NCI-H2029 treated with DMSO at 0.1 percent for 48 hours (cell line): ENCODE data around the gene DECR2.
A peak's percentile ranks its signal among the peaks of the same experiment; 100 is the strongest.
"Not testable (repeated sequence)": the region's sequence is repeated elsewhere in the genome, so short reads cannot be mapped to it uniquely, and the experiment has no call there.

ENCODE experiments used
- DNase-seq: peaks from one replicate; lab custom pipeline; 2025; lab: John Stamatoyannopoulos, UW

DECR2 gene

GRCh38 chr16:401468-402348, at the start of gene DECR2:
TSS of gene DECR2 (plus strand) at chr16:401885. CDS start at chr16:401964, 79 bp downstream.
- peak; percentile 56 for DNase-seq

GRCh38 chr16:352547-353403, 48.9 kb upstream of the DECR2 start, which contains the start of gene AXIN1:
TSS of gene AXIN1 (minus strand) at chr16:352723. CDS start at chr16:347025, 5,698 bp downstream.
- peak; percentile 91 for DNase-seq

GRCh38 chr16:353404-354290, 48.0 kb upstream of the DECR2 start:
- no peak for DNase-seq

GRCh38 chr16:354291-354881, 47.3 kb upstream of the DECR2 start:
- no peak for DNase-seq

GRCh38 chr16:354971-355461, 46.7 kb upstream of the DECR2 start:
- DNase-seq, result no peak

- no peak for DNase-seq
Observed at GRCh38 chr16:356741-357140, 44.9 kb upstream of the DECR2 start.

GRCh38 chr16:359067-359763, 42.5 kb upstream of the DECR2 start:
- DNase-seq, result no peak

- no peak for DNase-seq
Observed at GRCh38 chr16:359871-360697, 41.6 kb upstream of the DECR2 start.

GRCh38 chr16:360698-361336, 40.9 kb upstream of the DECR2 start:
- no peak for DNase-seq

- DNase-seq, result no peak
Observed at GRCh38 chr16:361341-361871, 40.3 kb upstream of the DECR2 start.

GRCh38 chr16:361872-362701, 39.6 kb upstream of the DECR2 start:
- peak; percentile 53 for DNase-seq

GRCh38 chr16:362702-362999, 39.0 kb upstream of the DECR2 start:
- DNase-seq, result not testable (repeated sequence)

GRCh38 chr16:363110-363765, 38.4 kb upstream of the DECR2 start:
- DNase-seq, result no peak

- DNase-seq, result no peak
Observed at GRCh38 chr16:363766-364490, 37.8 kb upstream of the DECR2 start.

- DNase-seq, result no peak
Observed at GRCh38 chr16:364595-365491, 36.8 kb upstream of the DECR2 start.

GRCh38 chr16:366476-366875, 35.2 kb upstream of the DECR2 start:
- no peak for DNase-seq
